GM19452 (cell line): ENCODE data around the gene KRTAP4-1.
"Not testable (repeated sequence)": the region's sequence is repeated elsewhere in the genome, so short reads cannot be mapped to it uniquely, and the experiment has no call there.

ENCODE experiments used
- ATAC-seq: cut with Tn5 transposase; IDR thresholded peaks from one replicate; pipeline ENCODE4 v1.9.1; 2021; ENCODE audit not compliant: unreplicated experiment

KRTAP4-1 gene

DNA sequence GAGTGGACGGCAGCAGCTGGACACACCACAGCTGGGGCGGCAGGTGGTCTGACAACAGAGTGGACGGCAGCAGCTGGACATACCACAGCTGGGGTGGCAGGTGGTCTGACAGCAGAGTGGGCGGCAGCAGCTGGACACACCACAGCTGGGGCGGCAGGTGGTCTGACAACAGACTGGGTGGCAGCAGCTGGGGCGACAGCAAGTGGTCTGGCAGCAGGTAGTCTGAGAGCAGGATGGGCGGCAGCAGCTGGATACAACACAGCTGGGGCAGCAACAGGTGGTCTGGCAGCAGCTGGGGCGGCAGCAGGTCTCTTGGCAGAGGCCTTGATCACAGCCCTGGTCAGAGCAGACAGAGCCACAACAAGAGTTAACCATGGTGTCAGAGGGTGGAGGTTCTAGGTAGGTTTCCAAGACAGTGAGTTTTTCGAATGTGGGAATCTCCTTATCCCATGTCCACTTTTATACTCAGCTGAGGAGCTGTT, at the start of gene KRTAP4-1:
Gene KRTAP4-1, minus strand, starts transcription at position 432 of the 482 bp plus-strand sequence. Its CDS starts 57 bp downstream, at position 375.
- ATAC-seq = no peak

GRCh38 chr17:41232399-41233105, 47.8 kb upstream of the KRTAP4-1 start, which contains the start of gene KRTAP9-3:
Gene KRTAP9-3, plus strand, starts transcription at chr17:41232449. Its CDS starts 53 bp downstream, at chr17:41232502.
- ATAC-seq = not testable (repeated sequence)

- ATAC-seq = no peak
These were observed 47.0 kb upstream of the KRTAP4-1 start for GRCh38 chr17:41231731-41232130.

- no peak for ATAC-seq
These were observed 45.4 kb upstream of the KRTAP4-1 start for GRCh38 chr17:41230094-41230493.

DNA sequence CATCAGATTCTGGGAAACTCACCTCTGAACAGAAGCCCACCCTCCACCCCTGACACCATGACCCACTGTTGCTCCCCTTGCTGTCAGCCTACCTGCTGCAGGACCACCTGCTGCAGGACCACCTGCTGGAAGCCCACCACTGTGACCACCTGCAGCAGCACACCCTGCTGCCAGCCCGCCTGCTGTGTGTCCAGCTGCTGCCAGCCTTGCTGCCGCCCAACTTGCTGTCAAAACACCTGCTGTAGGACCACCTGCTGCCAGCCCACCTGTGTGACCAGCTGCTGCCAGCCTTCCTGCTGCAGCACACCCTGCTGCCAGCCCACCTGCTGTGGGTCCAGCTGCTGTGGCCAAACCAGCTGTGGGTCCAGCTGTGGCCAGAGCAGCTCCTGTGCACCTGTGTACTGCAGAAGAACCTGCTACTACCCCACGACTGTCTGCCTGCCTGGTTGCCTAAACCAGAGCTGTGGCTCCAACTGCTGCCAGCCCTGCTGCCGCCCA, 41.9 kb upstream of the KRTAP4-1 start, which contains the start of gene KRTAP9-2:
Gene KRTAP9-2, plus strand, starts transcription at position 51 of the 498 bp plus-strand sequence. Its CDS starts 7 bp downstream, at position 58.
- ATAC-seq = not testable (repeated sequence)

- no peak for ATAC-seq
These were observed 41.3 kb upstream of the KRTAP4-1 start for GRCh38 chr17:41226051-41226450.

GRCh38 chr17:41223821-41224220, 39.1 kb upstream of the KRTAP4-1 start:
- no peak for ATAC-seq

DNA sequence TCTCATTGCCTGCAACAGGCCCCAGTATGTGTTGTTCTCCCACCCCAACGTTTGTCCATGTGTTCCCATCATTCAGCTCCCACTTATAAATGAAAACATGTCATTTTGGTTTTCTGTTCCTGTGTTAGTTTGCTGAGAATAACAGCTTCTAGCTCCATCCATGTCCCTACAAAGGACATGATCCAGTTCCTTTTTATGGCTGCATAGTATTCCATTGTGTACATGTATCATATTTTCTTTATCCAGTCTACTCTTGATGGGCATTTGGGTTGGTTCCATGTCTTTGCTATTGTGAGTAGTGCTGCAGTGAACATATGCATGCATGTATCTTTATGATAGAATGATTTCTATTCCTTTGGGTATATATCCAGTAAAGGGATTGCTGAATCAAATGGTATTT, 31.0 kb upstream of the KRTAP4-1 start:
- no peak for ATAC-seq

DNA sequence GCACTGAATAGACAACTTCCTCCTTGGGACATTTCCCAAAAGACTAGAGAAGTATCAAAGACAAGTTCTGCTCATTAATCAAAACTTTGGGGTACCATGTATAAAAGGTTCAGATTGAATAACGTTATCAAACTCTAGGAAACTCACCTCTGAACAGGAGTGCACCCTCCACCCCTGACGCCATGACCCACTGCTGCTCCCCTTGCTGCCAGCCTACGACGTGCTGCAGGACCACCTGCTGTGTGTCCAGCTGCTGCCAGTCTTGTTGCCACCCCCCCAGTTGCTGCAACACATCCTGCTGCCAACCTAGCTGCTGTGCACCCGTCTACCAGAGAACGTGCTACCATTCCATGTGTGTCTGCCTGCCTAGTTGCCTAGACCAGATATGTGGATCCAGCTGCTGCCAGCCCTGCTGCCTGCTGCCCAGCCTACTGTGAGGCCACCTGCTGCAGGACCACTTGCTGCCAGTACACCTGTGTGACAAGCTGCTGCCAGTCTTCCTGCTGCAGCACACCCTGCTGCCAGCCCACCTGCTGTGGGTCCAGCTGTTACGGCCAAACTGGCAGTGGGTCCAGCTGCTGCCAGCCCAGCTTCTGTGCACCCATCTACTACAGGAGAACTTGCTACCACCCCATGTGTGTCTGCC, 27.9 kb upstream of the KRTAP4-1 start:
- ATAC-seq = no peak

DNA sequence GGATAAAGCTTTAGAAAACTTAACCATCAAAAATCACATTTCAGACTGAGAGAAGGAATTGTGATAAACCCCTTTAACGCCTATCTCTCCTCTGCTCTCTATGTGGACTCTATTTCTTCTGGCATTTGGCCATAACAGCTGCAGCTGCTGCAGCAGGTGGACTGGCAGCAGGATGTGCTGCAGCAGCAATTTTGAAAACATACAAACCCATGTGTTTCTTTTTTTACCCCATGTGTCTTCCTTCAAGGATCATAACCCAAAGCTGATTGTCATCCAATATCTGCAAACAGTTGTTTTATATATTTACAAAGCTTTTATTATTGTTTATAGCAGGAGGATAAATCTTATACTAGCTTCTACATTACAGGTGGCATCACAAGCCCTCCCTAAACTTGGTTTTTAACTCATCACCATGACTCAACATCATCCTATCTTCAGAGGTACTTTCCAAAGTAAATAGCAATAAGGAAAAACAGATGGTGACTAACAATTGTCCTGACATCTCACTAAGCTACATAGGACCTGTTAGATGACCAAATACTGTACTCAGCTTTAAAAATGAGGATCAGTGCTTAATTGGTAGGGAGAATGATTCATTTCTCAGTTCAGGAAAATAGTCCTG, 27.2 kb upstream of the KRTAP4-1 start:
- no peak for ATAC-seq

DNA sequence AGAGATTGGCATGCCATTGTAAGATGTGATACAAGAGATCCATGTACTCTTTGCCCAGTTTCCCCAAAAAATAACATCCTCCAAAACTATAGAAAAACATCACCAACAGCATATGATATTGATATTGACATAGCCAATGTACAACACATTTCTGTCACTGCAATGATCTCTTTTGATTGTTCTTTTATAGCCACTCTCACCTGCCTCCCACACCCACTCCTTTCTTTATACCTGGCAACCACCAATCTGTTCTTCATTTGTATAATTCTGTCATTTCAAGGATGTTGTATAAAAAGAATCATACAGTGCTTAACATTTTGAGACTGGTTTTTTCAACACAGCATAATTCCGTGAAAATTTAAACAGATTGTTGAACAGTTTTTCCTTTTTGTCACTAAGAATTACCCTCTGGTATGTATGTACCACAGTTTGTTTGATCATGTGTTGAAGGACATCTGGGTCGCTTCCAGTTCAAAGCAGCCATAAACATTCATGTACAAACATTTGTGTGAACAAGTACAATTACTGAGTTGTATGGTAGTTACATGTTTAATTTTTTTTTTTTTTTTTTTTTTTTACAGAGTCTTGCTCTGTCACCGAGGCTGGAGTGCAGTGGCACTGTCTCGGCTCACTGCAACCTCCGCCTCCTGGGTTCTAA, 14.8 kb upstream of the KRTAP4-1 start:
- no peak for ATAC-seq

GRCh38 chr17:41196068-41196467, 11.4 kb upstream of the KRTAP4-1 start:
- ATAC-seq = no peak

GRCh38 chr17:41190328-41190727, 5.6 kb upstream of the KRTAP4-1 start:
- no peak for ATAC-seq

DNA sequence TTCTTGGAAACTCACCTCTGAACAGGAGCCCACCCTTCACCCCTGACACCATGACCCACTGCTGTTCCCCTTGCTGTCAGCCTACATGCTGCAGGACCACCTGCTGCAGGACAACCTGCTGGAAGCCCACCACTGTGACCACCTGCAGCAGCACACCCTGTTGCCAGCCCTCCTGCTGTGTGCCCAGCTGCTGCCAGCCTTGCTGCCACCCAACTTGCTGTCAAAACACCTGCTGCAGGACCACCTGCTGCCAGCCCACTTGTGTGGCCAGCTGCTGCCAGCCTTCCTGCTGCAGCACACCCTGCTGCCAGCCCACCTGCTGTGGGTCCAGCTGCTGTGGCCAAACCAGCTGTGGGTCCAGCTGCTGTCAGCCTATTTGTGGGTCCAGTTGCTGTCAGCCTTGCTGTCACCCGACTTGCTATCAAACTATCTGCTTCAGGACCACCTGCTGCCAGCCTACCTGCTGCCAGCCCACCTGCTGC, 5.2 kb upstream of the KRTAP4-1 start, which contains the start of gene KRTAP9-1:
Gene KRTAP9-1, plus strand, starts transcription at position 51 of the 482 bp plus-strand sequence. Its CDS starts 0 bp downstream, at position 51.
- not testable (repeated sequence) for ATAC-seq

- ATAC-seq = no peak
These were observed 2.2 kb upstream of the KRTAP4-1 start for GRCh38 chr17:41186872-41187271.

DNA sequence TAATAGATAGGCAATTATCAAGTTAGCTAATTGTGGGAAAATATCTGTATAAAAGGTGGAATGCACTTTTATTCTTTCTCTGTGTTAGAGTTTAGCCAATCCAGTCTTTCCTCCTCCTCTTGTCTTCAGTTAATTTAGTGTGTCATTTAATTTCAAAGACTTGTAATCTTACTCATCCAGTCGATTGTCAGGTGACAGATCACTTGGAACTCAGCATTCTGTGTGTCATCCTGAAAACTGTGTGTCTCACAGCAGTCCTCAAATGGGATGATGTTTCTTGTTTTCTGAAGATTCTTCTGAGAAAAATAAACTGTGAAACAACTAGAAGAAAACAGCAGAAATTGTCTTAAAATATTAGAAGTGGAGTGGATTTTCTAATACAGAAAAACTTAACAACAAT, 290 bp upstream of the KRTAP4-1 start:
- no peak for ATAC-seq

- no peak for ATAC-seq
These were observed 5.7 kb downstream of the KRTAP4-1 start for GRCh38 chr17:41178843-41179616.

GRCh38 chr17:41178341-41178740, 6.4 kb downstream of the KRTAP4-1 start:
- no peak for ATAC-seq

- ATAC-seq = no peak
These were observed 6.9 kb downstream of the KRTAP4-1 start, which contains the start of gene KRTAP4-2 for GRCh38 chr17:41177727-41178271. Gene KRTAP4-2, minus strand, starts transcription at chr17:41178221. Its CDS starts 57 bp downstream, at chr17:41178164.
